SK-N-SH treated with all-trans-retinoic acid at 6 μM for 48 hours (cell line): ENCODE measurements around the gene DHX8.
A peak's percentile ranks its signal among the peaks of the same experiment; 100 is the strongest.

ENCODE experiments used
- ATAC-seq: fragments of 200-7000 bp; cut with Tn5 transposase; 3 replicates; pipeline ENCODE4 v1.9.1; 2020; ENCODE audit warnings: mild to moderate bottlenecking, moderate library complexity
- ARNTL ChIP-seq: fragments of 450-650 bp; formaldehyde crosslinking; IDR thresholded peaks from 2 replicates; pipeline ENCODE4 v1.5.0; 2020; ENCODE audit warnings: low read depth, mild to moderate bottlenecking, moderate library complexity, borderline replicate concordance
- BACH2 ChIP-seq: fragments of 250-450 bp; sonication (Bioruptor Pico); IDR thresholded peaks from 2 replicates; pipeline ENCODE4 v1.9.0; 2021; ENCODE audit warnings: mild to moderate bottlenecking, borderline replicate concordance
- CSDC2 ChIP-seq: fragments of 250-450 bp; sonication (Bioruptor Pico); IDR thresholded peaks from 2 replicates; pipeline ENCODE4 v1.5.0; 2020; ENCODE audit warnings: mild to moderate bottlenecking, moderate library complexity
- GLIS3 ChIP-seq: fragments of 250-450 bp; sonication (Bioruptor Pico); IDR thresholded peaks from 2 replicates; pipeline ENCODE4 v1.5.0; 2020; ENCODE audit warnings: mild to moderate bottlenecking, moderate library complexity
- ISL1 ChIP-seq: fragments of 250-450 bp; sonication (Bioruptor Pico); IDR thresholded peaks from 2 replicates; pipeline ENCODE4 v2.1.2; 2022; ENCODE audit warnings: mild to moderate bottlenecking, moderate library complexity
- OSR1 ChIP-seq: fragments of 250-450 bp; sonication (Bioruptor Pico); IDR thresholded peaks from 2 replicates; pipeline ENCODE4 v1.8.0; 2022; ENCODE audit warnings: moderate library complexity, mild to moderate bottlenecking, inconsistent platforms
- PATZ1 ChIP-seq: fragments of 250-450 bp; sonication (Bioruptor Pico); IDR thresholded peaks from 2 replicates; pipeline ENCODE4 v1.8.0; 2020; ENCODE audit warnings: mild to moderate bottlenecking, moderate library complexity, borderline replicate concordance
- PPARA ChIP-seq: fragments of 250-450 bp; sonication (Bioruptor Pico); IDR thresholded peaks from 2 replicates; pipeline ENCODE4 v1.5.0; 2020; ENCODE audit warnings: mild to moderate bottlenecking, borderline replicate concordance
- RARB ChIP-seq: fragments of 250-450 bp; sonication (Bioruptor Pico); IDR thresholded peaks from 2 replicates; pipeline ENCODE4 v1.8.0; 2021; ENCODE audit warnings: mild to moderate bottlenecking, moderate library complexity
- SNAI2 ChIP-seq: fragments of 250-450 bp; sonication (Bioruptor Pico); IDR thresholded peaks from 2 replicates; pipeline ENCODE4 v1.5.0; 2020; ENCODE audit warnings: mild to moderate bottlenecking, moderate library complexity
- TCF4 ChIP-seq: fragments of 250-450 bp; sonication (Bioruptor Pico); IDR thresholded peaks from 2 replicates; pipeline ENCODE4 v1.8.0; 2021; ENCODE audit warnings: mild to moderate bottlenecking, moderate library complexity, borderline replicate concordance
- TOX ChIP-seq: fragments of 250-450 bp; sonication (Bioruptor Pico); IDR thresholded peaks from 2 replicates; pipeline ENCODE4 v1.8.0; 2021; ENCODE audit warnings: mild to moderate bottlenecking, moderate library complexity, borderline replicate concordance
- TSHZ2 ChIP-seq: fragments of 250-450 bp; sonication (Bioruptor Pico); IDR thresholded peaks from 2 replicates; pipeline ENCODE4 v1.5.0; 2020; ENCODE audit warnings: mild to moderate bottlenecking, moderate library complexity
- ZC3H10 ChIP-seq: fragments of 250-450 bp; sonication (Bioruptor Pico); IDR thresholded peaks from 2 replicates; pipeline ENCODE4 v1.5.1; 2021; ENCODE audit warnings: mild to moderate bottlenecking, moderate library complexity
- ZFP3 ChIP-seq: fragments of 250-450 bp; sonication (Bioruptor Pico); IDR thresholded peaks from 2 replicates; pipeline ENCODE4 v1.5.0; 2020; ENCODE audit warnings: mild to moderate bottlenecking, moderate library complexity
- ZFP30 ChIP-seq: fragments of 450-650 bp; formaldehyde crosslinking; IDR thresholded peaks from 2 replicates; pipeline ENCODE4 v1.5.0; 2022; ENCODE audit warnings: mild to moderate bottlenecking, moderate library complexity
- ZNF565 ChIP-seq: fragments of 450-650 bp; formaldehyde crosslinking; conservative IDR thresholded peaks from 2 replicates; pipeline ENCODE4 v1.5.0; 2020; ENCODE audit warnings: low read depth, mild to moderate bottlenecking, moderate library complexity
- ZNF8 ChIP-seq: fragments of 450-650 bp; formaldehyde crosslinking; IDR thresholded peaks from 2 replicates; pipeline ENCODE4 v1.5.0; 2020; ENCODE audit warnings: mild to moderate bottlenecking, moderate library complexity
- TF ChIP-seq, protein P1 (sequence below): fragments of 250-450 bp; sonication (Bioruptor Pico); IDR thresholded peaks from 2 replicates; pipeline ENCODE4 v1.8.0; 2021; ENCODE audit warnings: low read depth, mild to moderate bottlenecking, moderate library complexity, borderline replicate concordance
- TF ChIP-seq, protein P2 (sequence below): fragments of 250-450 bp; sonication (Bioruptor Pico); IDR thresholded peaks from 2 replicates; pipeline ENCODE4 v1.5.1; 2021; ENCODE audit warnings: mild to moderate bottlenecking, moderate library complexity

The DHX8 gene

GRCh38 chr17:43556292-43556691 lies 72.5 kb downstream of the DHX8 start:
- peak; percentile 20; the same call in 2 of the 3 replicates for ATAC-seq
- TF ChIP-seq GLIS3 (CRISPR knock-in tag) (no peak), ISL1 (CRISPR knock-in tag) (no peak), TOX (no peak), BACH2 (CRISPR knock-in tag) (no peak), PPARA (CRISPR knock-in tag) (no peak), PATZ1 (CRISPR knock-in tag) (no peak), OSR1 (CRISPR knock-in tag) (no peak), RARB (no peak), ZNF8 (CRISPR knock-in tag) (no peak)

DNA sequence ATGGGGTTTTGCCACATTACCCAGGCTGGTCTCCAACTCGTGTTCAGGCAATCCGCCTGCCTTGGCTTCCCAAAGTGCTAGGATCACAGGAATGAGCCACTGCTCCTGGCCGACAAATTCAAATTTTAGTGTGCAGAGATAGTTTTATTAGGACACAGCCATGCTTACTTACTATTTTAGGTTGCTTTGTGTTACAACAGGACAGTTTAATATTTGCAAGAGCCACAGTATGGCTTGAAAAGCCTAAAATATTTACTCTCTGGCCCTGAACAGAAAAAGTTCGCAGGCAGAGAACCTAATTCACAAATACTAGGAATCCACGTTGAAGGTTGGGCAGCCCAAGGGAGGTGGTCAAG lies 75.0 kb downstream of the DHX8 start:
- no peak for ATAC-seq

More for the DNA sequence above, 75.0 kb downstream of the DHX8 start:
- no peak for TF ChIP-seq ARNTL
- no peak for TF ChIP-seq ZNF565 (CRISPR knock-in tag)
- no peak for TF ChIP-seq ISL1 (CRISPR knock-in tag)
- TF ChIP-seq ZC3H10: no peak
- no peak for TF ChIP-seq GLIS3 (CRISPR knock-in tag)
- no peak for TF ChIP-seq RARB
- no peak for TF ChIP-seq TSHZ2
- no peak for TF ChIP-seq SNAI2 (CRISPR knock-in tag)
- TF ChIP-seq CSDC2: no peak
- TF ChIP-seq BACH2 (CRISPR knock-in tag): no peak
- no peak for TF ChIP-seq ZFP30 (CRISPR knock-in tag)
- TF ChIP-seq PPARA (CRISPR knock-in tag): no peak
- no peak for TF ChIP-seq TCF4 (CRISPR knock-in tag)
- no peak for TF ChIP-seq ZFP3 (CRISPR knock-in tag)
- TF ChIP-seq, protein P1, sequence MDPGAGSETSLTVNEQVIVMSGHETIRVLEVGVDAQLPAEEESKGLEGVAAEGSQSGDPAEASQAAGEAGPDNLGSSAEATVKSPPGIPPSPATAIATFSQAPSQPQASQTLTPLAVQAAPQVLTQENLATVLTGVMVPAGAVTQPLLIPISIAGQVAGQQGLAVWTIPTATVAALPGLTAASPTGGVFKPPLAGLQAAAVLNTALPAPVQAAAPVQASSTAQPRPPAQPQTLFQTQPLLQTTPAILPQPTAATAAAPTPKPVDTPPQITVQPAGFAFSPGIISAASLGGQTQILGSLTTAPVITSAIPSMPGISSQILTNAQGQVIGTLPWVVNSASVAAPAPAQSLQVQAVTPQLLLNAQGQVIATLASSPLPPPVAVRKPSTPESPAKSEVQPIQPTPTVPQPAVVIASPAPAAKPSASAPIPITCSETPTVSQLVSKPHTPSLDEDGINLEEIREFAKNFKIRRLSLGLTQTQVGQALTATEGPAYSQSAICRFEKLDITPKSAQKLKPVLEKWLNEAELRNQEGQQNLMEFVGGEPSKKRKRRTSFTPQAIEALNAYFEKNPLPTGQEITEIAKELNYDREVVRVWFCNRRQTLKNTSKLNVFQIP (CRISPR knock-in tag): no peak
- TF ChIP-seq, protein P2, sequence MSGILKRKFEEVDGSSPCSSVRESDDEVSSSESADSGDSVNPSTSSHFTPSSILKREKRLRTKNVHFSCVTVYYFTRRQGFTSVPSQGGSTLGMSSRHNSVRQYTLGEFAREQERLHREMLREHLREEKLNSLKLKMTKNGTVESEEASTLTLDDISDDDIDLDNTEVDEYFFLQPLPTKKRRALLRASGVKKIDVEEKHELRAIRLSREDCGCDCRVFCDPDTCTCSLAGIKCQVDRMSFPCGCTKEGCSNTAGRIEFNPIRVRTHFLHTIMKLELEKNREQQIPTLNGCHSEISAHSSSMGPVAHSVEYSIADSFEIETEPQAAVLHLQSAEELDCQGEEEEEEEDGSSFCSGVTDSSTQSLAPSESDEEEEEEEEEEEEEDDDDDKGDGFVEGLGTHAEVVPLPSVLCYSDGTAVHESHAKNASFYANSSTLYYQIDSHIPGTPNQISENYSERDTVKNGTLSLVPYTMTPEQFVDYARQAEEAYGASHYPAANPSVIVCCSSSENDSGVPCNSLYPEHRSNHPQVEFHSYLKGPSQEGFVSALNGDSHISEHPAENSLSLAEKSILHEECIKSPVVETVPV (CRISPR knock-in tag): no peak
- TF ChIP-seq OSR1 (CRISPR knock-in tag): no peak
- no peak for TF ChIP-seq PATZ1 (CRISPR knock-in tag)
- no peak for TF ChIP-seq ZNF8 (CRISPR knock-in tag)
